Psoas muscle (tissue), 8 donors: Measurements from ENCODE around the gene FAM171A1. TPM values are rescaled to one million over a fixed set of nuclear protein-coding genes. Genes with fewer than 3 reads are reported as not detected.

ENCODE experiments used
- ATAC-seq, 4 donors: fragments of 200-7000 bp; cut with Tn5 transposase; one replicate each; pipeline ENCODE4 v1.9.1; 2020; ENCODE audit warnings: moderate library complexity in 3 of 4, mild to moderate bottlenecking in 2 of 4
- DNase-seq, 2 donors: peaks; one replicate each; pipeline ENCODE4 v3.0.0-alpha.2; 2020
- H3K27ac ChIP-seq: fragments of 200-600 bp; one replicate; pipeline ENCODE4 v1.8.0; 2022
- H3K27me3 ChIP-seq, 3 donors: fragments of 200-600 bp in 1 of 3; one replicate each; pipeline versions ENCODE4 v1.6.1 to v1.8.0; 2013 to 2022; ENCODE audit warnings: low read length in 2 of 3, mild to moderate bottlenecking in 2 of 3, moderate library complexity in 1 of 3; ENCODE audit not compliant: insufficient read depth in 3 of 3
- H3K36me3 ChIP-seq, 2 donors: fragments of 200-600 bp in 1 of 2; one replicate each; pipeline versions ENCODE4 v1.6.1 to v1.8.0; 2013 to 2022; ENCODE audit warnings: low read depth in 1 of 2, mild to moderate bottlenecking in 1 of 2, moderate library complexity in 1 of 2; ENCODE audit not compliant: insufficient read depth in 1 of 2
- H3K4me1 ChIP-seq: fragments of 200-600 bp; one replicate; pipeline ENCODE4 v1.8.0; 2022
- H3K4me3 ChIP-seq: fragments of 200-600 bp; one replicate; pipeline ENCODE4 v1.8.0; 2022; ENCODE audit warnings: mild to moderate bottlenecking
- H3K9me3 ChIP-seq: fragments of 200-600 bp; one replicate; pipeline ENCODE4 v1.8.0; 2022
- WGBS, 3 donors: extraction: QIAGEN DNeasy Blood & Tissue Kit; methylation state at CpG; one replicate each; pipeline versions ENCODE4 v1.1.6 to v1.1.7; 2013; 5-methylcytosine and 5-hydroxymethylcytosine counted together
- intact Hi-C, 2 donors: fragments of 100-400 bp; cut with DNase I; formaldehyde crosslinking; loops; one replicate each; pipeline versions ENCODE4 v1.11.0 to v1.14.2; 2022
- polyA plus RNA-seq, 3 donors: library from polyadenylated mRNA; stranded (reverse); fragments of 200-250 nt; gene quantifications; one replicate each; pipeline ENCODE4 v1.2.3, GENCODE V29; 2013
- total RNA-seq, 4 donors: library from RNA; stranded (reverse); fragmentation: NEBNext Ultra II Directional in 2 of 4; extraction: Animal tissue kit (Norgen Biotek cat#: 25700) in 2 of 4; gene quantifications; one replicate each; pipeline versions ENCODE4 v1.2.1 to v1.2.4, GENCODE V29; 2021 to 2023
- TF ChIP-seq, protein P1 (sequence below): fragments of 200-600 bp; IDR thresholded peaks from one replicate; pipeline ENCODE4 v1.8.0; 2022; ENCODE audit warnings: antibody characterized with exemption
- donor health status: healthy with polysubstance abuse.
- donor health status: DM: no; HTN: no; CAD: no; lungs with moderate emphysema.
- donor health status: Bipolar disorder and iron deficiency.
- donor health status: healthy.
- donor health status: DM: yes; HTN: yes; CAD: no.
- donor health status: DM: no; HTN: no; CAD: no.
- donor health status: DM: no; HTN: no; CAD: no.
- donor health status: DM: yes; HTN: yes; CAD: no.

The FAM171A1 gene
- total and polyA plus RNA-seq, 7 donors, result 3.9 to 10.5 (median 5.0) TPM

DNA sequence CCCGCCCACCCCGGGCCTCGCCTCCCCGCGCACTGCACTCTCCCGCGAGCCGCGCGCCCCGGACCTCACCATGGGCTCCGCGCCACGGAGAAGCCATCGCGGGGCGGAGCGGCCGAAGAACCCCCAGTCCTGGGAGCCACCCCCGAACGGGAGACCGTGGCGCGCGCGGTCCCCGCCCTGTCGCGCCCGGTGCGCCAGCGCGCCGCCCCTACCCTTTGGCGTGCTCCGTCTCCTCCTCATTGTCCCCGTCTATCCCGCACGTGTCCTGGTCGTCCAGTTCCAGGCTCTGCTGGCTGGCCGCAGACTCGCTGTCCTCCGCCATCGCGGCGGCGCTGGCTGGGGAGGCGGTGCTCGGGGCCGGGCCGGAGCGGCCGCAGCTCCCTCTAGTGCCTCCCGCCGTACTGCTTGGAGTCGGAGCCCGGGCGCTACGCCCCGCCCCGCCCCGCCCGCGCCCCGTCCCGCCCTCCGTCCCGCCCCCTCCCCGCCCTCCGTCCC, 202.8 kb downstream of the FAM171A1 start, which contains the start of gene NMT2:
Gene NMT2 (minus strand): TSS at position 403 of the 495 bp plus-strand sequence. CDS start 81 bp downstream, at position 322.
- H3K27me3 ChIP-seq, result no peaks in the 10 kb centered on the region
- whole genome bisulfite sequencing, 3 donors, result 0 to 1% (median 1%) methylated on average over 21 to 68 of the region's 70 CpGs
- intact Hi-C loops, result loop anchor here (2.0 to 10.0 kb wide), 5 partner anchors 71 to 1276 kb away; partner anchors contain the start of genes CDNF (in 2 of the 2), HSPA14 (in 2 of the 2), MSANTD7 (in 2 of the 2) and RPP38 (in 2 of the 2)
- peak; percentile 88 to 89 (median 88) for ATAC-seq
- H3K9me3 ChIP-seq, result no peaks in the 10 kb centered on the region
- TF ChIP-seq, protein P1, sequence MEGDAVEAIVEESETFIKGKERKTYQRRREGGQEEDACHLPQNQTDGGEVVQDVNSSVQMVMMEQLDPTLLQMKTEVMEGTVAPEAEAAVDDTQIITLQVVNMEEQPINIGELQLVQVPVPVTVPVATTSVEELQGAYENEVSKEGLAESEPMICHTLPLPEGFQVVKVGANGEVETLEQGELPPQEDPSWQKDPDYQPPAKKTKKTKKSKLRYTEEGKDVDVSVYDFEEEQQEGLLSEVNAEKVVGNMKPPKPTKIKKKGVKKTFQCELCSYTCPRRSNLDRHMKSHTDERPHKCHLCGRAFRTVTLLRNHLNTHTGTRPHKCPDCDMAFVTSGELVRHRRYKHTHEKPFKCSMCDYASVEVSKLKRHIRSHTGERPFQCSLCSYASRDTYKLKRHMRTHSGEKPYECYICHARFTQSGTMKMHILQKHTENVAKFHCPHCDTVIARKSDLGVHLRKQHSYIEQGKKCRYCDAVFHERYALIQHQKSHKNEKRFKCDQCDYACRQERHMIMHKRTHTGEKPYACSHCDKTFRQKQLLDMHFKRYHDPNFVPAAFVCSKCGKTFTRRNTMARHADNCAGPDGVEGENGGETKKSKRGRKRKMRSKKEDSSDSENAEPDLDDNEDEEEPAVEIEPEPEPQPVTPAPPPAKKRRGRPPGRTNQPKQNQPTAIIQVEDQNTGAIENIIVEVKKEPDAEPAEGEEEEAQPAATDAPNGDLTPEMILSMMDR, result peak; percentile 45
- H3K27ac ChIP-seq, result peak within 1 kb of the TSS; percentile 88
- H3K4me3 ChIP-seq, result peak within 1 kb of the TSS; percentile 86
- peak in 1 of 2 donors; percentile 95 for DNase-seq
- peaks cover 35% of the 10 kb centered on the region for H3K4me1 ChIP-seq
- H3K36me3 ChIP-seq, result no peaks in the 10 kb centered on the region

DNA sequence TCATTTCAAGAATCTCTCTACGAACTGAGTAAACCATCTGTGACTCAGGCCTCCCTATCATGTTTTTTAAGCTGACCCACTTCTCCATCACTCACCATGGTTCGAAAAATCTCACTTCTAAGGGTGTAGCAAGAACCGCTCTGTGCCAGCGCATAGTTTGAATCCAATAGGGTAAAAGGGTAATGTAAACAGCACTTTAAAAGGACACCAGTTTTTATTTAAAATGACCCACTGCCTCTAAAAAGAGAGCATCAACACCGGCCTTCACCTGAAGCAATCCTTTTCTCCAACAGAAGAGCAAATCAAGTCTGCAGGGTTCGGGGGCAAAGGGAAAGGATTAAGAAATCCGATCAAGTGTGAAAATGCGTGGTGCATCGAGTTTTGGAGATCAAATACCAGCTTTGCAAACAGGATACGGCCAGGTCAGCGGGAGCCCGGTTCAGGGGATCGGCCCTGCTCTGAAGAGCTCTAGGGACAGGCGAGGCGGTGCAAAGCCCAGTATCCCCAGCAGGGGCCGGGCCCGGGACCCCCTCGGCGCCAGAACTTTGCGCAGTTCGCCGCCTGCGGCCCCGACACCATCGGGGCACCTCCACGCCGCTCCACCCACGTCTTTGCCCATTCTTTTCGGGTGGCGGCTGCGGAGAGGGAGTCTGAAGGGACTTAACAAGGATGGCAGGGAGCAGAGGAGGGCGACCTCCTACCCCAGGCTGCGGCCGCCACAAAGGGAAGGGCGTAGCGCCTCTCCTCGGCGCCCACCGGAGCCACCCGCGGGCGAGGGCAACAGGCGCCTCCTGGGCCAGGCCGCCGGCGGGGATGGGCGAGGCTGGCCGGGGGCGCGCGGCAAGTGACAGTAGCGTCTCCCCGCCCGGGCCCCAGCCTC, 203.4 kb downstream of the FAM171A1 start:
- peak overlapping the region; percentile 88 for H3K27ac ChIP-seq
- H3K4me1 ChIP-seq, result peaks cover 37% of the 10 kb centered on the region
- intact Hi-C loops, result loop anchor here (2.0 to 10.0 kb wide), 5 partner anchors 70 to 1277 kb away; partner anchors contain the start of genes CDNF (in 2 of the 2), HSPA14 (in 2 of the 2), MSANTD7 (in 2 of the 2) and RPP38 (in 2 of the 2)
- H3K9me3 ChIP-seq, result no peaks in the 10 kb centered on the region
- H3K27me3 ChIP-seq, result no peaks in the 10 kb centered on the region
- peak overlapping the region; percentile 86 for H3K4me3 ChIP-seq
- peak; percentile 47 to 73 for DNase-seq
- no peaks in the 10 kb centered on the region for H3K36me3 ChIP-seq
- TF ChIP-seq, protein P1, result peak; percentile 44
- ATAC-seq, result peak; percentile 15 to 41 (median 23)
- 2 to 3% (median 3%) methylated on average over 34 to 54 of the region's 54 CpGs for WGBS, 3 donors

DNA sequence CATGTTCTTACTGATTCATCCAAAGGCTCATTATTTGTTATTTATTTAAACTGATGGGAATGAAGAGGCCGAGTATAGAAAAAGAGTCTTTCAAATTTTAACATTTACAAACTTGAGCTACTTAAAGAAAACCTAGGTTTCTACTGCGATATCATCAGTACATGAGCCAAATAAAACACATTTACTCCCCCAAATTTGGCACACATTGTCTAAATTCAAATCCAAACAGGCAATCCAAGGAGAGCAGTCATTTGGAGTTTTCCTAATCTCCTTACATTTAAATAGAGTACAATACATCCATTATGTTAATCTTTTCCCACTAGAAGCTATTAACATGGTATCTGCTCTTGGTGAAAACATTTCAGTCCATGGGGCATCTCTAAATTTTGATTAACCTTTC, 204.8 kb downstream of the FAM171A1 start:
- Histone ChIP-seq H3K9me3 (no peaks in the 10 kb centered on the region), H3K36me3 (no peaks in the 10 kb centered on the region), H3K27me3 (no peaks in the 10 kb centered on the region), H3K4me1 (peaks cover 37% of the 10 kb centered on the region), H3K27ac (no peak overlapping the region), H3K4me3 (peak overlapping the region; percentile 86)
- TF ChIP-seq, protein P1, result no peak
- 73 to 92% (median 76%) methylated on average over 2 of the region's 2 CpGs for WGBS, 3 donors
- ATAC-seq, result no peak
- no peak for DNase-seq
- intact Hi-C loops, result loop anchor here (5.0 to 10.0 kb wide), 4 partner anchors 69 to 1278 kb away; partner anchors contain the start of genes CDNF (in 2 of the 2), HSPA14 (in 2 of the 2), MSANTD7 (in 2 of the 2) and RPP38 (in 2 of the 2)

DNA sequence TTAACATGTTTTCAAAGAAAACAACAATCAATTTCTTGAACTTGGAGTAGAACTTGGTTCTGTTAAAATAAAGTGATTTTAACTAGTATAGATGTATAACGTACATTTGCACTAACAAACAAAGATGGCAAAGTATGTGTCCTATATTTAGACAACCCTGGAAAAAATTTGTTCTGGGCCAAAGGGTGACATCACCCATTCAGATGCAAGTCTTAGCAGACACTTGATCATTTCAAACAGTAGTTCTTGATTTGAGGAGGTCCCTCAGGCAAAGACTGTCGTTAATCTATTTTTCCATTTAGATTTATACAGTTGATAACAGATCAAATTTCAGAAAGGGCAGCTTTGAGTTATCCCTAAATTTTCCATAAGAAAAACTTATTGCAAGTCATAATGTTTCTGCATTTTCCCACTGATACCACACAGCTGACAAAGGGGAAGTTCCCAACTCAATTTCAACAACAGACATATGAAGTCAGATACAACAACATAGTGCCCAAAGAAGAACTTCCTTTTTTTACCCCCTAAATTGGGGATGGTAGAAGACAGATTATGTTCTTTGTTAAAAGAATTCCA, 207.7 kb downstream of the FAM171A1 start:
- Histone ChIP-seq H3K4me1 (peaks cover 19% of the 10 kb centered on the region), H3K36me3 (no peaks in the 10 kb centered on the region), H3K27ac (no peak overlapping the region), H3K4me3 (no peak overlapping the region), H3K27me3 (no peaks in the 10 kb centered on the region), H3K9me3 (no peaks in the 10 kb centered on the region)
- no peak for ATAC-seq
- DNase-seq, result no peak
- intact Hi-C loops, result loop anchor here (10.0 kb wide), 2 partner anchors 329 to 1281 kb away; partner anchors contain the start of genes CDNF (in 1 of the 2), HSPA14 (in 1 of the 2) and MSANTD7 (in 1 of the 2)
- WGBS, 3 donors, result 25 to 47% (median 32%) methylated on average over 2 of the region's 2 CpGs
- TF ChIP-seq, protein P1, result no peak

Other genes starting within 250 kb of the FAM171A1 start
- gene NMT2, start 202.6 kb downstream of the FAM171A1 start, total RNA-seq, result 10 to 100 TPM in 1 of 4 donors, 1 to 10 TPM in 3; 8.1 to 12.9 (median 8.9) TPM
- gene NMT2, start 202.6 kb downstream of the FAM171A1 start, polyA plus RNA-seq, result 1 to 10 TPM; 3.9 to 8.8 (median 5.9) TPM